Pons (tissue), 1 donor: Measurements from ENCODE around the gene CADM2.
A peak's percentile ranks its signal among the peaks of the same experiment; 100 is the strongest.
"Not testable (repeated sequence)": the region's sequence is repeated elsewhere in the genome, so short reads cannot be mapped to it uniquely, and the experiment has no call there.

Experiments used
- DNase-seq: peaks from one replicate; pipeline ENCODE4 v3.0.0-alpha.2; 2016; ENCODE audit warnings: low spot score

Gene CADM2

DNA sequence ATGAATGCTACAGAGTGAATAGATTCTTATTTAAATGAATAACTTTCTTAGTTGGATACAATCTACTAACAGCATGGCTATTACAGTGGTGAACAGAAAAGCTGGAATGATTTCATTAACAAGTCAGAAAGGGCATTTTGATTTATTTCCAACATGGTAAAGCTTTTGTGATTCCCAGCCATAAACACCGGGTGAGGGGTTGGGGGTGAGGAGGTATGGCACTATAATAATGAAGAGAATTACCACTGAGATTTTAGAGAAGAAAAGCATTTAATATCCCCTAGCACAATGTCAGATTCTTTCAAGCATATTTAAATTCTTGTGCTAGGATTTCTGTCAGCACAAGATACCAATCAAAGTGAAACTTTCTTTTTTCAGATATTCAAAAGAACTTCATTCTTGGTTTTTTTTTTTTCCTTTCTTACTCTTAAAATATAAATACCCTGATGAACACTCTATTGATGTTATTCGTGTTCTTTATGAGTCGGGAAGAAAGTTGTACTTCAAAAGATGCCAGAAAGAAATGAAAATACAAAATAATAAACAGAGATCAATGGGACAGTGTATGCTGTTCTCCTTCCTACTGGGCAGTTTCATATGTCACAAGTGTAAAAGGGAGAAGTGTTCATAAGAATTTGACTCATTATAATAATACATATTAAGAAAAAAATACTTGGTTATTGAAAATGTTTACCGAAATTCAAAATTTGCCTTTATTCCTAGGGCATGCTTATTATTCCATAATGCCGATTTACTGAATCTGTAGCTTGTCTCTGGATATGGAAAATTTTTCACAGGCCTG lies 522.8 kb downstream of the CADM2 start:
- DNase-seq, result no peak

DNA sequence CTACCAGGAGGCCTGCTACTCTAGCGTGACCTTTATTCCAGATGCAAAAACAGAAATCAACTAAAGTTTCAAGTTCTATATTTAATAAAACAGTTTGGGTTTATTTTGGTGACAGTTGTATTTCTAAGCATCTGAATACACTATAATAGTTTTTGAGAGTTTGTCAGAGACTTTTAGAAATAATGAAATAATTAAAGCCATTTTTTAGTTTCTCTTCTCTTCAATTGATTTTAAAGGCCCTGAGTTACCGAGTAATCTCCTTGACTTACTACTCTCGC lies 523.4 kb downstream of the CADM2 start:
- DNase-seq, result peak; percentile 53

DNA sequence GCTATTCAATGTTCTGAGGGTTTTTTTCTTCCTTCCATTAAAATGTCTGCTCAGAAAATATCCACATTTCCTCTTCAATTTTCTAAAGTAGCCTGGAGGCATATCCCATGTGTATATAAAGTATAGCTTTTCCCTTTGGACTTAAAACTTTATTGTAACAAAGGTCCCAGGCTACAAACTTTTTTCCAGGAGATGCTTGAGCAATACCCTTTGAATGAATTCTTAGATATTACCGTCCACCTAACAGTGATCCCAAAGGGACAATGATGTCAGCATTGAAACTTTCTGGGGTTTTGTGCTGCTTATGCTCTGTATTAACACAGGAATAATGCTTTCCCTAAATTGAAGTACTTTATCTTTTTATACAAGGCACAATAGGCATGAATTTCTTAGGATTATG lies 525.2 kb downstream of the CADM2 start:
- no peak for DNase-seq

DNA sequence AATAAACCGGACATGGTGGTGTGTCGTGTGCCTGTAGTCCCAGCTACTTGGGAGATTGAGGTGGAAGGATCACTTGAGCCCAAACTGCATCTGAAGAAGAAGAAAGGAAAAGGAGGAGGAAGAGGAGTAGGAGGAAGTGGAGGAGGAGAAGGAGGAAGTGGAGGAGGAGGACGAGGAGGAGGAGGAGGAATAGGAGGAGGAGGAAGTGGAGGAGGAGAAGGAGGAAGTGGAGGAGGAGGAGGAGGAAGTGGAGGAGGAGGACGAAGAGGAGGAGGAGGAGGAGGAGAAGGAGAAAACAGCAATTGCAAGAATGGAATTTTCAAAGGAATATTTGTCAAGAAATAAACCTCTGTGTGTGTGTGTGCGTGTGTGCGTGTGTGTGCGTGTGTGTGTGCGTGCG lies 528.6 kb downstream of the CADM2 start:
- DNase-seq, result no peak

DNA sequence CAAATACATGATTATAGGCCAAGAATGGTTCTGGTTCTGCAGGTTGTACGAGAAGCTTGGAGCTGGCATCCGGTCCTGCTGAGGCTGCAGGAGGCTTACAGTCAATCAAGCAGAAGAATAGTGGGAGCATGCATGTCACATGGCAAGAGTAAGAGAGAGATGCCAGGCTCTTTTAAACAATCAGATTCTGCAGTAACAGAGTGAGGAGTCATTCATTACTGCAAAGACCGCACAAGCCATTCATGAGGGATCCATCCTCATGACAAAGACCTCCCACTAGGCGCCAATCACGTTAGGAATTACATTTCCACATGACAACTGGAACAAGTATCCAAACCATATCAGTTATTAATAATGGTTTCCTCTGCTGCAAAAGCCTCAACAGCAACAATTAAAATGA lies 536.8 kb downstream of the CADM2 start:
- DNase-seq, result no peak

DNA sequence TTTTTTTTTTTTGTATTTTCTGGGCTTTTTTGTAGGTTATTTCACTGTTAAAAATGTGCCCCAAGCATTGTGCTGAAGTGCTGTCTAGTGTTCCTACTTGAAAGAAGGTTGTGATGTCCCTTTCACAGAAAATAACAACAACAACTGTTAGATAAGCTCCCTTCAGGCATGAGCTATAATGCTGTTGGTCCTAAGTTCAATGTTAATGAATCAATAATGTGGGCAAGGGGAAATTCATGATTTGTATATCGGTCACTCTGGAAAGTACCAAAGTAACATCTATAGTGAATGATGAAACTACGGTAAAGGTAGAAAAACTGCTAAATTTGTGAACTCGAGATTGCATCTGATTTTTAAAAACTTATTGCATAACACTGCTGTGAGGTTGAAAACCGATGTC lies 539.4 kb downstream of the CADM2 start:
- DNase-seq, result no peak

DNA sequence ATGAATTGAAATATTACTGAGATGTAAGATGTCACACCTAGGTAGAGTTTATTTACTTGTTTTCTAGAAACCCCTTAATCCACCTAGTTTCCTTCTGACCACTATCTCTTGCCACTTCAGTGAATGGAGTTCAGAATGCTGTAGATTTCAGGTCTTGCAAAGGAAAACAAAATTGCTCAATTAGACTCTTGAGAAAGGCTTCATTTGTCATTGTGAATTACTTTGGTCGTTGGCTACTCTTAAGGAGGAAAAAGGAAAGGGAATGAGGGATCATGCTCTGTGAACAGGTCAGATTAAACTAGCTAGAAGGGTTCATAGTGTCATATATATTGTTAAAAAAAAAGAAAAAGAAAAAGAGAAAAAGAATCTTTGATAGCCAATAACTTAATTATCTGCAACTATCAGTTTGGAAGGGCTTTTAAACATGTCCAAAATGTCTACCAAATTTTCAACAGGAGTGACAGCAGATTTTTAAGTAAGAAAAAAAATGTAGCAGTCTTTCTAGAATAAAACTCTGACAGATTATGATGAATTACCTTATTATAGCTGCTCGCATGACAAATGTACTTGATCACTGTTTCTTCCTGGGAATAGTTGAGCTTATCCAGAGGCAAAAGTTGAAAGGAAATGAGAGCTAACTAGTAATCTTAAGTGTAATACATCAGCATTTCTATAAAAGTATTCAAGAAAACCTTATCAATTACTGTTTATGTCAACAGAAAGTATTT lies 543.5 kb downstream of the CADM2 start:
- DNase-seq, result no peak

DNA sequence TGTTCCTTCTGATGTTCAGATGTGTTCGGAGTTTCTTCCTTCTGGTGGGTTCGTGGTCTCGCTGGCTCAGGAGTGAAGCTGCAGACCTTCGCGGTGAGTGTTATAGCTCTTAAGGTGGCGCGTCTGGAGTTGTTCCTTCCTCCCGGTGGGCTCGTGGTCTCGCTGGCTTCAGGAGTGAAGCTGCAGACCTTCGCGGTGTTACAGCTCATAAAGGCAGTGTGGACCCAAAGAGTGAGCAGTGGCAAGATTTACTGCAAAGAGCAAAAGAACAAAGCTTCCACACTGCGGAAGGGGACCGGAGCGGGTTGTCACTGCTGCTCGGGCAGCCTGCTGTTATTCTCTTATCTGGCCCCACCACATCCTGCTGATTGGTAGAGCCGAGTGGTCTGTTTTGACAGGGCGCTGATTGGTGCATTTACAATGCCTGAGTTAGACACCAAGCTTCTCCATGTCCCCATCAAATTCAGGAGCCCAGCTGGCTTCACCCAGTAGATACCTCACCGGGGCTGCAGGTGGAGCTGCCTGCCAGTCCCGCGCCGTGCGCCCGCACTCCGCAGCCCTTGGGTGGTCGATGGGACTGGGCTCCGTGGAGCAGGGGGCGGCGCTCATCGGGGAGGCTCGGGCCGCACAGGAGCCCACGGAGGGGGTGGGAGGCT lies 545.5 kb downstream of the CADM2 start:
- DNase-seq, result not testable (repeated sequence)

DNA sequence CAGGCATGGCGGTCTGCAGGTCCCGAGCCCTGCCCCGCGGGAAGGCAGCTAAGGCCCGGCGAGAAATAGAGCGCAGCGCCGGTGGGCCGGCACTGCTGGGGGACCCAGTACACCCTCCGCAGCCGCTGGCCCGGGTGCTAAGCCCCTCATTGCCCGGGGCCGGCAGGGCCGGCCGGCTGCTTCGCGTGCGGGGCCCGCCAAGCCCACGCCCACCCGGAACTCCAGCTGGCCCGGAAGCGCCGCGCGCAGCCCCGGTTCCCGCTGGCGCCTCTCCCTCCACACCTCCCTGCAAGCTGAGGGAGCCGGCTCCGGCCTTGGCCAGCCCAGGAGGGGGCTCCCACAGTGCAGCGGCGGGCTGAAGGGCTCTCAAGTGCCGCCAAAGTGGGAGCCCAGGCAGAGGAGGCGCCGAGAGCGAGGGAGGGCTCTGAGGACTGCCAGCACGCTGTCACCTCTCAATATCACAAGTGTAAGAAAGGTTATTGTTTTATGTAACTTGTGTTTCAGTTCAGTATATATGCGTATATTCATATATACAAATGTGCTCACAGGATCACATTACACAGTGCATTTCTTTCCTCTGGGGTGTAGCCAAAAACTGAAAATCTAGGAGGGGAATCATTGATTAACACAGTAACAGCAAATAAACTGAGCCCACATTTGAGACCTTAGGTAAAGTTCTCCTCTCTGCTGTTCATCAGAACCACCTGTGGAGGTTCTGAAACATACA lies 546.2 kb downstream of the CADM2 start:
- DNase-seq, result not testable (repeated sequence)

DNA sequence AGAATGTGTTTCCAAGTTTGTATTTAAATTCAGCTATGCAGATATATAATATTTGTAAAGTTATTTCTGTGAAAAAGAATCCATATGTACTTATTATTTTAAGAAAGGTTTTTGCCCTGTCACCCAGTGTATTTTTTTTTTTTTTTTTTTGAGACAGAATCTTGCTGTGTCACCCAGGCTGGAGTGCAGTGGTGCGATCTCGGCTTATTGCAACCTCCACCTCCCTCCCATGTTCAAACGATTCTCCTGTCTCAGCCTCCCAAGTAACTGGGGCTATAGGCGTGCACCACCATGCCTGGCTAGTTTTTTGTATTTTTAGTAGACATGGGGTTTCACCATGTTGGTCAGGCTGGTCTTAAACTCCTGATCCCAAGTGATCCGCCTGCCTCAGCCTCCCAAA lies 548.3 kb downstream of the CADM2 start:
- DNase-seq, result not testable (repeated sequence)

DNA sequence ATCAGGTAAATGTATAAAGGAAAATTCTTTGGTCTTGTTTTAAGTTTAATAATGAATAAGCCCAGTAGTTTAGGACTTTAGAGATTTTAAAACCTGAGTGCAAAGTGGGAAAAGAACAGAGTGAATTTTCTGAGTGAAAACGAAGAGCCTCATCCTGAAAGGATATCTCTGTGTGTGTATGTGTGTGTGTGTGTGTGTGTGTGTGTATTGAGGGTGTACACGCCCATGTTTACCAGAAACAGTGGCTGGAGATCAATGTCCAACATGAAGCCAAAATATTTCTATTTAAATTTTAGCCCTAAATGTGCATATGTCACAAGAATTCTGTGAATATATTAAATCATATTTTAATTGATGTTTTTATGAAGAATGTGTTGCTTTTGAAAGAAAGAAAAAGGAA lies 549.9 kb downstream of the CADM2 start:
- no peak for DNase-seq

DNA sequence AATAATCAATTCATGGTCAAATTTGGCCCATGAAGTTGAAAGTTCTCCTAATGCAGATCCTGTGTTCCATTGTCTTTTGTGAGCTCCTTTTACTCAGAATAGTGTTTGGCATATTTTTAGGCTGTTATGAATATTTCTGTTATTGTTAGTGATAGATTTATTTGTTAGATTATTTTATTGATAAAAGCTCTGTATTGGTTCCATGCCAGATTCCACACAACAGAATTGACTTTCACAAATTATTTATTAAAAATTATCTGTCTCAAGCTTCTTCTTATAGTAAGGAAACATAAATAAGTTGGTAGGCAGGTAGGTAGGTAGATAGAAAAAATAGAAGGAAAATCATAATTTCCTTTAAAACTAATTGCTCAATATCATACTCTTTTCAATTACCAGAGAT lies 557.4 kb downstream of the CADM2 start:
- no peak for DNase-seq

DNA sequence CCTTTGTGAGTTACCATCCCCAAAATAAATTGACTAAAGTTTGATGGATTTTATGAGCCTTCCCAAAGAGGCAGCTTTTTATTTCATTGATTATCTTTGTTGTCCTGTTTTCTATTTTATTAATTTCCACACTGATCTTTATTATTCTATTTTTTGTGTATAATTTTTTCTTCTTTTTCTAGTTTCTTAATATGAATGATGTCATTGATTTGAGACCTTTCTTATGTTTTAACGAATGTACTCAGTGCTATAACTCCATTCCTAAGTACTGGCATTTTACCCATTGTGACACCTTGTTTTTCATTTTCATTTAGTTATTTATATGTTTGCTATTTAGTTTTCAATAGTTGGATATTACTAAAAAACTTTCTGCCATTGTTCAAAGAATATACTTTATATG lies 565.3 kb downstream of the CADM2 start:
- DNase-seq, result no peak

DNA sequence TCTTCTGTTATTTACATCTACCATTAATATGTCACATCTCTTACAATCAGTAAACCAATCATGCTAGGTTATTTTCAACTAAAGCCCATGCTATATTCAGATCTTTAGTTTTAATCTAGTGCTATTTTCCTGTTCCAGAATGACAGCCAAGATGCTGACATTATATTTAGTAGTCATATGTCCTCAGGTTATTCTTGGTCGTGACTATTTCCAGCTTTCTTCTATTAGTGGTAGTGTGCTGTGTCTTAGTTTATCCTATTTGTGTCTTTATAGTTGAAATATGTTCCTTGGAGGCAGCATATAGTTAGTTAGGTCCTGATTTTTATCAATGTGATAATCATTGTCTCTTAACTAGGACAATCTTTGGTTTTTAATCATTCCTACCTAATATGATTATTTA lies 566.5 kb downstream of the CADM2 start:
- DNase-seq, result no peak

DNA sequence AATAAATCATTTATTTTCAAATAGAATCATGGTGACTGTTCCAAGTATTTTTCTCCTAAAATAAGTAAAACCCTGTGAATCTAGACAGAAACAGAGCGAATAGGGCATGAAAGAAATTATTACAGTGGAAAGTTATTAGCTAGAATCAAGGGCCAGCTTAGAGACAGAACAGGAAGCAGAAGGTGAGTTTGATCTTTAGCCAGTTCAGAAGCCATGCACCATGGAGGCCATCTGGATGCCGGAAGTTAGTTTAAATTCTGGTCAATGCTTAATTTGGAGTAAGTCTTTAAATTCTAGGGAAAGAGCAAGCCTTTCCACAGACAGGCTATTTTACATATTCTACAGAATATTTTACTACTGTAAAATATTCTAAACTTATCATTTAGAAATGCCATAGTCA lies 574.8 kb downstream of the CADM2 start:
- DNase-seq, result no peak

DNA sequence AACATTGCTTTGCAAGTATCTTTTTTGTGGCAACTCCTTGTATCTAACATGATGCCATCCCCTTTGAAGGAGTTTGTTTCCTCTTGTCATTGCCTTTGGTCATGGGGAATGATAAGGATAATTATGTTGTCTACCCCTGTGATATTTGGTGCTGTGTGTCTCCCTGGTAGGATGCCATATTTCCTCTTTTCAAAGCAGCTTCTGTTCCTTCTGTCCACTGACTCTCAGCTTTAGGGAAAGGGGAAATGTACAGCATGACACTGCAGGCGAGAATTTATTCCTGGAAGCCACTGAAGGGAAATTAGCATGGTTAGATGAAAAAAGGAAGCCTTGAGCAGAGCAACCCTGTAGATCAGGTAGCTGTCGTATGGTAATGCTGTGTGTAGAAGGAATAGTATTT lies 576.7 kb downstream of the CADM2 start:
- DNase-seq, result peak; percentile 89

DNA sequence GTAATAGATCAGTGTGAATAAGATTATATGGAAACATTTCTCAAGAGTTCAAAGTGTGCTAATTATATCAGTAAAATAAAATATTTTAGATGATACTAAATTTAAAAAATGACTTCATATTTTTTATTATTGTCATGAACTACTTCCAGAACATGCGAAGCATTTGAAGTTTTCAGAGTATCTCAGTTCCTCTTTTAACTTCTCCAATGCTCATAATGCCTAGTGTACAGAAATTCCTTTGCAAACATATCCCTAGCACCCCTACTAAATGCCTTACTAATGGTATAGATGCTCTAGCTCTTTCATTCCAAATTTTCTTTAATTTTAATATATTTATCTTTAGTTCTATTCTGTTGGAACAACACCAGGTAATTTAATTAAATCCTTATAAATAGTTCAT lies 580.4 kb downstream of the CADM2 start:
- no peak for DNase-seq

DNA sequence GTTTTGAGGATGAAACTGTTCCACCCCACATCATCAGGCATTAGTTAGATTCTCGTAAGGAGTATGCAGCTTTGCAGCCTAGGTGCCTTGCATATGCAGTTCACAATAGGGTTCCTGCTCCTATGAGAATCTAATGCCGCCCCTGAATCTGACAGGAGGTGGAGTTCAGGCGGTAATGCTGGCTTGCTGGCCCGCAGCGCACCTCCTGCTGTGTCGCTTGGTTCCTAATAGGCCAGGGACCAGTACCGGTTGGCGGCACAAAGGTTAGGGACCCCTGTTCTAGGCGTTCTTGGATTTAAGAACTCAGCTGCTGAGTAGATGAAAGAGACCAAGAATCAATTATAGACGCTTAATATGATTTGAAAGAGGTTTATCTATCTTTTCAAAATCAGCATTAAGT lies 595.4 kb downstream of the CADM2 start:
- no peak for DNase-seq

DNA sequence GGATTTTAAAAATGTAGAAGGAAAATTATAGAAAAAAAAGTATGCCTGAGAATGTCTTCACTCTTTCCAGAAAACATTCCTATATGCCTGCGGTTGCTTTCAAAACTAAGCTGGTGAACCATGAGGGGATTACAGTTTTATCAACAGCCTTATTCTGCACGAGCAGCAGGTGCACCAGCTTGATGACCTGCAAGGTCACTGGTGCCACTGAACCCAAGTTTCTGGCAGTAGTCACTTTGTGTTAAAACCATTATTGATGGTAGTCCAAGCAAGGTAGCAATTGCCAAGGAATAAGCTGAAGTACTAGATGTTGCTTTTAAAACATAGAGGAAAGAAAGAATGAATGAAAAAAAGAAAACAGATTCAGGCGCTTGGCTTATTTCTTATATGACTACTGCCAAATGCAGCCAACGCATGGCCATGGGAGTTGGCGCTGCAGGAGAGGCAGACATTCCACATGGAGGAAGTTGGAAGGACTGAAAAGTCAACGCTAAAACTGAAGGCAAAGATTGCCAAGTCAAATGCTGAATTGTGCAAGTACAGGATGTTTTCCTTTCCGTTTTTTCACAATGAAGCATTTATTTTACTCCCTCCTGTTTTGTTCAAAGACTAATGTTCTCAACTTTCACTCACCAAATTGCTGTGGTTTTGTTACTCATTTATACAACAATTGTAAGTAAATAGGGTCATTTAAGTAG lies 601.4 kb downstream of the CADM2 start:
- peak; percentile 64 for DNase-seq

DNA sequence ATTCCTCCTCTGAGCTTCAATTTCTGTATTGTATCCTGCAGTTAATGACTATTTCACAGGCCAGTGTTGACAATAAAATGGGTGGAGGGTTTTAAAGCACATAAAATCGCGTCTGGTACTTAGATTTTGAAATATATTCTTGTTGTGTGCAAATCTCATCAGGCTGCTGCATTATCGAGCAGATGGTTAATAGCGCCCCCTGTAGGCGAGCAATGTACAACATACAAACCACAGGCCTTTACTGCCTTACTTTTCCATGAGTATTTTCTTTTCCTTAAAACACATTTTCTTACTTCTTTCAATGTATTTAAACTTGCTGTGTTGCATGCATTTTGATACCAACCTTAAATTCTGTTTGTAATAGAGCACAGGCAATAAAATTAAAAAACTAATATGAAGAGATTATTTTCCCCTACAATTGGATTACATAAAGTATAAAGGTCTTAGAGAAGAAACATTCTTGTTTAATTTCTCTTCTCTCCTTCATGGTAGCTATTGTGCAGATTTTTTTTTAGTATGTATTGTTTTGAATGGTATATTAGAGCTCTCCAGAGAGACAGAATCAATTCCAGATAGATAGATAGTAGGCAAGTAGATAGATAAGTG lies 608.4 kb downstream of the CADM2 start:
- peak; percentile 70 for DNase-seq

DNA sequence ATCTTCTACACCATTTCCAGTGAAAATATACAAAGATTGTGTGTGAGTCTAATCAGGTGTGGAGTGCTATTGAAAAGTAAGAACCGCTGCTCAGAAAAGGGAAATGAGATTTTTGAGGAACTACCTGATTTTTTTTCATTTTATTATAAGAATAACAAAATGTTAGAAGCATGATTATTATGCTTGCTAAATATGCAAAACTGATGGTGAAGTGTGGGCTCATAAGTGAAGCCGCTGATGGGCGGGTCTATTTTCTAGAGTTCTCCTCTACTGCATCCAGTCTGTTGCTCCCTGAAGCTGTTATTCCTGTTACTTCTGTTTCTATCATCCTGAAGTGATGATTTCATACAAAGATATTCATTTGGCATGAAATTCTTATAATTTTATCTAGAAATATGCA lies 612.0 kb downstream of the CADM2 start:
- no peak for DNase-seq

DNA sequence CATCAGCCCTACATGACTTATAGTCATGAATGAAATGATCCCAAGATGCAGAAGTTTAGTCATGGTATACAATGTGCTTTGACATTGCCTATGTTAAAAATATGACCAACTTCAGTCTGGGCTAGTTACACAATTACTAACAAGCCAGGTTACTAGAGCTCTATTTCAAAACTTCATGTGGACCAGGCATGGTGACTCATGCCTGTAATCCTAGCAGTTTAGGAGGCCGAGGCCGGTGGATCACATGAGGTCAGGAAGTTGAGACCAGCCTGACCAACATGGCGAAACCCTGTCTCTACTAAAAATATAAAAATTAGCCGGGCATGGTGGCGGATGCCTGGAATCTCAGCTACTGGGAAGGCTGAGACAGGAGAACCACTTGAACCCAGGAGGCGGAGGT lies 613.0 kb downstream of the CADM2 start:
- DNase-seq, result no peak
